GM21529 (cell line): ENCODE measurements around the gene MARCHF3.
"Not testable (repeated sequence)": the region's sequence is repeated elsewhere in the genome, so short reads cannot be mapped to it uniquely, and the experiment has no call there.

Experiments
- ATAC-seq: cut with Tn5 transposase; IDR thresholded peaks from one replicate; pipeline ENCODE4 v1.9.1; 2021; ENCODE audit not compliant: unreplicated experiment

MARCHF3 gene

GRCh38 chr5:126852841-126853271 is 177.5 kb downstream of the MARCHF3 start:
- no peak for ATAC-seq

- peak; percentile 92 for ATAC-seq
These were observed 178.2 kb downstream of the MARCHF3 start for GRCh38 chr5:126852091-126852571.

GRCh38 chr5:126851501-126852011 is 178.8 kb downstream of the MARCHF3 start:
- no peak for ATAC-seq

- no peak for ATAC-seq
These were observed 181.2 kb downstream of the MARCHF3 start for GRCh38 chr5:126849101-126849678.

GRCh38 chr5:126848253-126848652 is 182.1 kb downstream of the MARCHF3 start:
- no peak for ATAC-seq

GRCh38 chr5:126847826-126848251 is 182.5 kb downstream of the MARCHF3 start:
- ATAC-seq: no peak

GRCh38 chr5:126847456-126847820 is 182.9 kb downstream of the MARCHF3 start:
- ATAC-seq: no peak

GRCh38 chr5:126846744-126847455 is 183.5 kb downstream of the MARCHF3 start:
- no peak for ATAC-seq

- no peak for ATAC-seq
These were observed 184.0 kb downstream of the MARCHF3 start for GRCh38 chr5:126846344-126846743.

- peak; percentile 98 for ATAC-seq
These were observed 184.8 kb downstream of the MARCHF3 start for GRCh38 chr5:126845470-126846070.

- ATAC-seq: not testable (repeated sequence)
These were observed 187.0 kb downstream of the MARCHF3 start for GRCh38 chr5:126843375-126843774.

- not testable (repeated sequence) for ATAC-seq
These were observed 191.0 kb downstream of the MARCHF3 start for GRCh38 chr5:126839407-126839806.

GRCh38 chr5:126837906-126838539 is 192.3 kb downstream of the MARCHF3 start:
- ATAC-seq: no peak

- no peak for ATAC-seq
These were observed 193.1 kb downstream of the MARCHF3 start for GRCh38 chr5:126837242-126837641.

- no peak for ATAC-seq
These were observed 193.6 kb downstream of the MARCHF3 start for GRCh38 chr5:126836778-126837177.

- ATAC-seq: no peak
These were observed 199.2 kb downstream of the MARCHF3 start for GRCh38 chr5:126831156-126831555.

GRCh38 chr5:126830061-126830460 is 200.3 kb downstream of the MARCHF3 start:
- no peak for ATAC-seq

- no peak for ATAC-seq
These were observed 201.3 kb downstream of the MARCHF3 start for GRCh38 chr5:126829098-126829497.

GRCh38 chr5:126826619-126827215 is 203.6 kb downstream of the MARCHF3 start:
- ATAC-seq: no peak

- no peak for ATAC-seq
These were observed 211.1 kb downstream of the MARCHF3 start for GRCh38 chr5:126819253-126819652.

GRCh38 chr5:126818736-126819135 is 211.6 kb downstream of the MARCHF3 start:
- no peak for ATAC-seq
